Upper lobe of left lung (tissue), 6 donors: Measurements from ENCODE around the gene NTPCR. TPM values are rescaled to one million over a fixed set of nuclear protein-coding genes. Genes with fewer than 3 reads are reported as not detected.

ENCODE experiments used
- ATAC-seq, 2 donors: fragments of 200-7000 bp; cut with Tn5 transposase; one replicate each; pipeline ENCODE4 v1.9.1; 2022; ENCODE audit warnings: mild to moderate bottlenecking in 2 of 2, moderate library complexity in 2 of 2; ENCODE audit not compliant: low FRiP score in 2 of 2
- DNase-seq, 2 donors: peaks; one replicate each; pipeline ENCODE4 v3.0.0-alpha.2; 2019 to 2020
- H3K27ac ChIP-seq, 4 donors: fragments of 200-600 bp; sonication (generic); one replicate each; pipeline ENCODE4 v1.5.1; 2016 to 2019
- H3K27me3 ChIP-seq, 4 donors: fragments of 200-600 bp; sonication (generic); one replicate each; pipeline ENCODE4 v1.5.1; 2017 to 2019
- H3K36me3 ChIP-seq, 4 donors: fragments of 200-600 bp; sonication (generic); one replicate each; pipeline ENCODE4 v1.5.1; 2016 to 2019
- H3K4me1 ChIP-seq, 4 donors: fragments of 200-600 bp; sonication (generic); one replicate each; pipeline ENCODE4 v1.5.1; 2018 to 2019
- H3K4me3 ChIP-seq, 4 donors: fragments of 200-600 bp; sonication (generic); one replicate each; pipeline ENCODE4 v1.5.1; 2017 to 2019; ENCODE audit warnings: mild to moderate bottlenecking in 2 of 4, moderate library complexity in 1 of 4
- H3K9me3 ChIP-seq, 4 donors: fragments of 200-600 bp; sonication (generic); one replicate each; pipeline ENCODE4 v1.5.1; 2018 to 2019
- CTCF ChIP-seq, 6 experiments: fragments of 450-650 bp in 4 of 6; fragments of 200-600 bp in 2 of 6; sonication (generic) in 2 of 6; IDR thresholded peaks; one replicate each; pipeline ENCODE4 v1.5.1; 2016 to 2019; ENCODE audit warnings: antibody characterized with exemption in 6 of 6
- EP300 ChIP-seq, 4 donors: sonication (generic); formaldehyde crosslinking; IDR thresholded peaks; one replicate each; pipeline ENCODE4 v1.5.1; 2017; ENCODE audit warnings: antibody characterized with exemption in 4 of 4, control low read depth in 2 of 4
- POLR2A ChIP-seq, 4 donors: fragments of 450-650 bp; IDR thresholded peaks; one replicate each; pipeline ENCODE4 v1.5.1; 2016 to 2017; ENCODE audit warnings: antibody characterized with exemption in 4 of 4, mild to moderate bottlenecking in 2 of 4
- POLR2AphosphoS5 ChIP-seq, 2 donors: sonication (generic); formaldehyde crosslinking; IDR thresholded peaks; one replicate each; pipeline ENCODE4 v1.5.1; 2017; ENCODE audit warnings: antibody characterized with exemption in 2 of 2
- WGBS, 2 donors: methylation state at CpG; one replicate each; pipeline ENCODE4 v1.1.5; 2017 to 2018; 5-methylcytosine and 5-hydroxymethylcytosine counted together
- total RNA-seq, 6 donors: library from RNA; depleted of rRNA in 4 of 6; stranded (reverse); fragments of >200 nt in 4 of 6; gene quantifications; one replicate each; pipeline versions ENCODE4 v1.1.0 to v1.2.1, GENCODE V29; 2016 to 2021
- donor health status: DM: no; HTN: no; CAD: no; lungs with moderate emphysema.
- donor health status: DM: no; HTN: yes; CAD: no; lungs with severe emphysema.

The NTPCR gene
- total RNA-seq, 6 donors from 2014 or later: 15.2 to 35.5 (median 21.2) TPM

GRCh38 chr1:233012021-233012420 lies 61.6 kb downstream of the NTPCR start:
- no peaks in the 10 kb centered on the region for H3K27me3 ChIP-seq
- DNase-seq (no peak), ATAC-seq (no peak)
- no peaks in the 10 kb centered on the region for H3K36me3 ChIP-seq
- H3K4me3 ChIP-seq: no peak overlapping the region
- WGBS, 2 donors: 85 to 90% methylated on average over 1 of the region's 1 CpG
- no peaks in the 10 kb centered on the region for H3K9me3 ChIP-seq
- no peaks in the 10 kb centered on the region for H3K4me1 ChIP-seq
- TF ChIP-seq POLR2A (IDR thresholded peaks at IDR 0.05): no peak
- no peak for TF ChIP-seq CTCF (IDR thresholded peaks at IDR 0.05)
- no peak for TF ChIP-seq POLR2AphosphoS5 (IDR thresholded peaks at IDR 0.05)
- TF ChIP-seq EP300 (IDR thresholded peaks at IDR 0.05): no peak
- no peak overlapping the region for H3K27ac ChIP-seq

- H3K36me3 ChIP-seq: no peaks in the 10 kb centered on the region
- H3K4me1 ChIP-seq: peaks cover 0 to under 1% (median 0%) of the 10 kb centered on the region in 4 donors
- H3K27ac ChIP-seq: no peak overlapping the region
- TF ChIP-seq CTCF (IDR thresholded peaks at IDR 0.05) (no peak), POLR2A (IDR thresholded peaks at IDR 0.05) (no peak), EP300 (IDR thresholded peaks at IDR 0.05) (no peak), POLR2AphosphoS5 (IDR thresholded peaks at IDR 0.05) (no peak)
- H3K9me3 ChIP-seq: no peaks in the 10 kb centered on the region
- WGBS, 2 donors: 75 to 85% methylated on average over 2 of the region's 2 CpGs
- no peak overlapping the region for H3K4me3 ChIP-seq
- no peak for DNase-seq
- no peak for ATAC-seq
- H3K27me3 ChIP-seq: no peaks in the 10 kb centered on the region
Measured at GRCh38 chr1:233015965-233016364, 65.6 kb downstream of the NTPCR start.

GRCh38 chr1:233016798-233017197 lies 66.4 kb downstream of the NTPCR start:
- Histone ChIP-seq H3K27me3 (no peaks in the 10 kb centered on the region), H3K9me3 (no peaks in the 10 kb centered on the region), H3K36me3 (no peaks in the 10 kb centered on the region), H3K27ac (no peak overlapping the region), H3K4me3 (no peak overlapping the region), H3K4me1 (peaks cover 0 to 8% (median 0%) of the 10 kb centered on the region in 4 donors)
- no peak for ATAC-seq
- 81 to 84% methylated on average over 6 of the region's 6 CpGs for WGBS, 2 donors
- DNase-seq: no peak
- TF ChIP-seq EP300 (IDR thresholded peaks at IDR 0.05) (no peak), CTCF (IDR thresholded peaks at IDR 0.05) (no peak), POLR2AphosphoS5 (IDR thresholded peaks at IDR 0.05) (no peak), POLR2A (IDR thresholded peaks at IDR 0.05) (no peak)

- Histone ChIP-seq H3K27ac (no peak overlapping the region), H3K9me3 (no peaks in the 10 kb centered on the region), H3K4me3 (no peak overlapping the region), H3K4me1 (peaks cover 0 to 8% (median 0%) of the 10 kb centered on the region in 4 donors), H3K27me3 (no peaks in the 10 kb centered on the region), H3K36me3 (no peaks in the 10 kb centered on the region)
- no peak for DNase-seq
- no peak for TF ChIP-seq POLR2A (IDR thresholded peaks at IDR 0.05)
- no peak for TF ChIP-seq CTCF (IDR thresholded peaks at IDR 0.05)
- no peak for TF ChIP-seq EP300 (IDR thresholded peaks at IDR 0.05)
- TF ChIP-seq POLR2AphosphoS5 (IDR thresholded peaks at IDR 0.05): no peak
- 88 to 90% methylated on average over 3 of the region's 3 CpGs for WGBS, 2 donors
- ATAC-seq: no peak
Measured at GRCh38 chr1:233019083-233019482, 68.7 kb downstream of the NTPCR start.

GRCh38 chr1:233019778-233020325 lies 69.4 kb downstream of the NTPCR start:
- no peak for ATAC-seq
- no peak overlapping the region for H3K4me3 ChIP-seq
- H3K36me3 ChIP-seq: no peaks in the 10 kb centered on the region
- no peaks in the 10 kb centered on the region for H3K9me3 ChIP-seq
- H3K4me1 ChIP-seq: peaks cover 0 to 8% (median 0%) of the 10 kb centered on the region in 4 donors
- no peak for DNase-seq
- no peaks in the 10 kb centered on the region for H3K27me3 ChIP-seq
- WGBS, 2 donors: 71 to 82% methylated on average over 12 of the region's 12 CpGs
- TF ChIP-seq CTCF (IDR thresholded peaks at IDR 0.05): no peak
- TF ChIP-seq POLR2A (IDR thresholded peaks at IDR 0.05): no peak
- TF ChIP-seq EP300 (IDR thresholded peaks at IDR 0.05): no peak
- H3K27ac ChIP-seq: no peak overlapping the region
